CD4-positive, alpha-beta T cell (primary cell): Measurements from ENCODE around the gene CPNE1. TPM values are rescaled to one million over a fixed set of nuclear protein-coding genes. Genes with fewer than 3 reads are reported as not detected.

Experiments used
- ATAC-seq: fragments of 200-7000 bp; cut with Tn5 transposase; one replicate; pipeline ENCODE4 v1.10.0; 2022; ENCODE audit warnings: mild to moderate bottlenecking; ENCODE audit not compliant: poor library complexity
- CTCF ChIA-PET: fragments of 350-600 bp; sonication (Branson Sonifier 250); formaldehyde crosslinking; loops from one replicate; lab custom pipeline; 2021; ENCODE audit warnings: antibody characterized with exemption, inconsistent platforms; lab: Charles Lee
- POLR2A ChIA-PET: fragments of 350-600 bp; sonication (Branson Sonifier 250); formaldehyde crosslinking; loops from one replicate; lab custom pipeline; 2021; ENCODE audit warnings: antibody characterized with exemption, inconsistent platforms; lab: Charles Lee
- DNase-seq, 14 experiments: peaks; one replicate each; pipeline ENCODE4 v3.0.0-alpha.2; 2013 to 2020; ENCODE audit warnings: mixed read lengths in 2 of 14
- H3K27ac ChIP-seq, 2 donors: one replicate each; pipeline versions ENCODE4 v1.5.1 to v1.7.0; 2013; ENCODE audit warnings: low read length in 2 of 2, low read depth in 1 of 2, mild to moderate bottlenecking in 1 of 2
- H3K27me3 ChIP-seq, 2 experiments: 1 replicate in 1 of 2; 2 replicates in 1 of 2; pipeline versions ENCODE4 v1.6.1 to v1.7.0; 2013; ENCODE audit warnings: low read length in 2 of 2, control low read depth in 1 of 2, mild to moderate bottlenecking in 1 of 2, moderate library complexity in 1 of 2; ENCODE audit not compliant: insufficient read depth in 2 of 2, control insufficient read depth in 1 of 2
- H3K36me3 ChIP-seq: one replicate; pipeline ENCODE4 v1.6.1; 2013; ENCODE audit warnings: low read length, control low read depth; ENCODE audit not compliant: insufficient read depth
- H3K4me1 ChIP-seq: one replicate; pipeline ENCODE4 v1.6.1; 2013; ENCODE audit warnings: low read length, control low read depth; ENCODE audit not compliant: insufficient read depth
- H3K4me3 ChIP-seq: one replicate; pipeline ENCODE4 v1.5.1; 2013; ENCODE audit warnings: mild to moderate bottlenecking, low read length, moderate library complexity
- H3K9me3 ChIP-seq, 2 experiments: 1 replicate in 1 of 2; 2 replicates in 1 of 2; pipeline versions ENCODE4 v1.6.1 to v1.7.0; 2013; ENCODE audit warnings: low read length in 2 of 2, mild to moderate bottlenecking in 2 of 2, control low read depth in 1 of 2, moderate library complexity in 1 of 2; ENCODE audit not compliant: control insufficient read depth in 1 of 2, insufficient read depth in 1 of 2
- H3K27ac Mint-ChIP-seq: one replicate; pipeline ENCODE4 v1.8.0; 2020; ENCODE audit warnings: mixed read lengths
- H3K27me3 Mint-ChIP-seq: one replicate; pipeline ENCODE4 v1.8.0; 2021; ENCODE audit warnings: mixed read lengths
- H3K36me3 Mint-ChIP-seq: one replicate; pipeline ENCODE4 v1.8.0; 2021; ENCODE audit warnings: low read depth, mixed read lengths
- H3K4me1 Mint-ChIP-seq: one replicate; pipeline ENCODE4 v1.8.0; 2021; ENCODE audit warnings: low read depth, mixed read lengths
- H3K4me3 Mint-ChIP-seq: one replicate; pipeline ENCODE4 v1.8.0; 2020; ENCODE audit warnings: mild to moderate bottlenecking, mixed read lengths
- H3K9me3 Mint-ChIP-seq: one replicate; pipeline ENCODE4 v1.8.0; 2020; ENCODE audit warnings: mixed read lengths
- intact Hi-C, 2 experiments: fragments of 100-400 bp; cut with DNase I in 1 of 2; cut with micrococcal nuclease in 1 of 2; formaldehyde crosslinking; loops; one replicate each; pipeline versions ENCODE4 v1.15.1 to v1.9.0; 2023 to 2025; cut with DNase I, micrococcal nuclease
- total RNA-seq, 174 experiments: library from RNA in 2 of 174; stranded (reverse) in 2 of 174; gene quantifications; one replicate each; pipeline ENCODE4 v1.2.3 and lab custom pipeline; 2021 to 2026
- TF ChIP-seq, protein P1 (sequence below): fragments of 200-600 bp; IDR thresholded peaks from one replicate; pipeline ENCODE4 v1.8.0; 2022; ENCODE audit warnings: antibody characterized with exemption, mild to moderate bottlenecking

CPNE1 gene
- total RNA-seq, 2 experiments from 2014 or later, result 146 to 153 TPM

DNA sequence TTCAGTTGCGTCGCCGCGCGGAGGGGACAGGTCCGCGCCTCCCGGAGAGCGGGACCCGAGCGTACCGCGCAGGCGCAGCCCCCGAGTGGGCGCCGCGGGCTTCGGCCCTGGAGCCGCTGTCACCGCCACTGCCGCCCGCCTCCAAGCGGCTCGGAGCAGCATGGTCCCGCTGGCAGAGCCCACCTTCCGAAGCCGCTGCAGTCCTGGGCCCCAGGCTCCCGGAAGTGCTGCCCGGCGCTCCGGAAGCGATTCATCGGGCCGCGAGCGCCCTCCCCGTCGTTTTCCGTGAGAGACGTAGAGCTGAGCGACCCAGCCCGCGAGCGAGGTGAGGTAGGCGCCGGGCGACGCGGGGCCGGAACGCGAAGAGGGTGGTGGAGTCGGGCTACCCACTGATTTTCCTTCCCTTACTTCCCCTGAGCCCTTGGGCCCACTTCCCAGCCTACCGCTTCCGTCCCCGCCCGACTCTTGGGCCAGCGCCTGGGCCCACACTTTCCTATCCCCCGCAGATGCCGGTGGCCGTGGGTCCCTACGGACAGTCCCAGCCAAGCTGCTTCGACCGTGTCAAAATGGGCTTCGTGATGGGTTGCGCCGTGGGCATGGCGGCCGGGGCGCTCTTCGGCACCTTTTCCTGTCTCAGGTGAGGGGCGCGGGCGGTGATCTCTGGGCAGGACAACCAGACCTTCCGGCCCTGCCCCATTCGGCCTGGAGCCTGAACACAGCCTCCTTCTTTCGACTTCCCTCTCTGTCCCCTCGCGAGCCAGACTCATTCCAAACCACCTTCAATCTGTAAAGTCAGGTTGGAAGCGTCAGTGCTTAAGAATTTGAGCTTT is 34.6 kb upstream of the CPNE1 start, which contains the start of the genes NFS1 and ROMO1:
TSS of gene NFS1 (minus strand) at position 226 of the 830 bp plus-strand sequence. CDS start at position 162, 64 bp downstream.
TSS of gene ROMO1 (plus strand) at position 279 of the 830 bp plus-strand sequence. CDS start at position 507, 228 bp downstream.
- intact Hi-C loops, result loop anchor here (2.0 to 10.0 kb wide), 8 partner anchors 35 to 255 kb away; partner anchors contain the start of genes CPNE1 (in 2 of the 2), RBM12 (in 2 of the 2), SCAND1 (in 1 of the 2) and SPAG4 (in 1 of the 2)
- H3K4me1 ChIP-seq, result peaks cover 23% of the 10 kb centered on the region
- Mint-ChIP-seq H3K27me3 (no peaks in the 10 kb centered on the region), H3K4me1 (peaks cover 52% of the 10 kb centered on the region), H3K36me3 (peaks cover 77% of the 10 kb centered on the region), H3K4me3 (peak within 1 kb of the TSS; percentile 95), H3K9me3 (no peaks in the 10 kb centered on the region), H3K27ac (peak within 1 kb of the TSS; percentile 84)
- peaks cover 39% of the 10 kb centered on the region for H3K36me3 ChIP-seq
- H3K9me3 ChIP-seq, result no peaks in the 10 kb centered on the region
- TF ChIP-seq, protein P1, sequence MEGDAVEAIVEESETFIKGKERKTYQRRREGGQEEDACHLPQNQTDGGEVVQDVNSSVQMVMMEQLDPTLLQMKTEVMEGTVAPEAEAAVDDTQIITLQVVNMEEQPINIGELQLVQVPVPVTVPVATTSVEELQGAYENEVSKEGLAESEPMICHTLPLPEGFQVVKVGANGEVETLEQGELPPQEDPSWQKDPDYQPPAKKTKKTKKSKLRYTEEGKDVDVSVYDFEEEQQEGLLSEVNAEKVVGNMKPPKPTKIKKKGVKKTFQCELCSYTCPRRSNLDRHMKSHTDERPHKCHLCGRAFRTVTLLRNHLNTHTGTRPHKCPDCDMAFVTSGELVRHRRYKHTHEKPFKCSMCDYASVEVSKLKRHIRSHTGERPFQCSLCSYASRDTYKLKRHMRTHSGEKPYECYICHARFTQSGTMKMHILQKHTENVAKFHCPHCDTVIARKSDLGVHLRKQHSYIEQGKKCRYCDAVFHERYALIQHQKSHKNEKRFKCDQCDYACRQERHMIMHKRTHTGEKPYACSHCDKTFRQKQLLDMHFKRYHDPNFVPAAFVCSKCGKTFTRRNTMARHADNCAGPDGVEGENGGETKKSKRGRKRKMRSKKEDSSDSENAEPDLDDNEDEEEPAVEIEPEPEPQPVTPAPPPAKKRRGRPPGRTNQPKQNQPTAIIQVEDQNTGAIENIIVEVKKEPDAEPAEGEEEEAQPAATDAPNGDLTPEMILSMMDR, result peak; percentile 11
- H3K27me3 ChIP-seq, result no peaks in the 10 kb centered on the region
- ATAC-seq (peak; percentile 89), DNase-seq (peak; percentile 77 to 94 (median 82))
- H3K27ac ChIP-seq, result peak within 1 kb of the TSS; percentile 93 to 97
- POLR2A ChIA-PET, result interaction anchor here (0.5 to 7.8 kb wide), 20 partner anchors 9 to 255 kb away, joined by 3 to 125 read pairs (median 8); partner anchors contain the start of genes CPNE1, PHF20, RBM12 and RBM39
- H3K4me3 ChIP-seq, result peak within 1 kb of the TSS; percentile 95
- CTCF ChIA-PET, result interaction anchor here (0.8 to 1.7 kb wide), 9 partner anchors 9 to 185 kb away, joined by 3 to 8 read pairs (median 3); no protein-coding TSS in a partner anchor

DNA sequence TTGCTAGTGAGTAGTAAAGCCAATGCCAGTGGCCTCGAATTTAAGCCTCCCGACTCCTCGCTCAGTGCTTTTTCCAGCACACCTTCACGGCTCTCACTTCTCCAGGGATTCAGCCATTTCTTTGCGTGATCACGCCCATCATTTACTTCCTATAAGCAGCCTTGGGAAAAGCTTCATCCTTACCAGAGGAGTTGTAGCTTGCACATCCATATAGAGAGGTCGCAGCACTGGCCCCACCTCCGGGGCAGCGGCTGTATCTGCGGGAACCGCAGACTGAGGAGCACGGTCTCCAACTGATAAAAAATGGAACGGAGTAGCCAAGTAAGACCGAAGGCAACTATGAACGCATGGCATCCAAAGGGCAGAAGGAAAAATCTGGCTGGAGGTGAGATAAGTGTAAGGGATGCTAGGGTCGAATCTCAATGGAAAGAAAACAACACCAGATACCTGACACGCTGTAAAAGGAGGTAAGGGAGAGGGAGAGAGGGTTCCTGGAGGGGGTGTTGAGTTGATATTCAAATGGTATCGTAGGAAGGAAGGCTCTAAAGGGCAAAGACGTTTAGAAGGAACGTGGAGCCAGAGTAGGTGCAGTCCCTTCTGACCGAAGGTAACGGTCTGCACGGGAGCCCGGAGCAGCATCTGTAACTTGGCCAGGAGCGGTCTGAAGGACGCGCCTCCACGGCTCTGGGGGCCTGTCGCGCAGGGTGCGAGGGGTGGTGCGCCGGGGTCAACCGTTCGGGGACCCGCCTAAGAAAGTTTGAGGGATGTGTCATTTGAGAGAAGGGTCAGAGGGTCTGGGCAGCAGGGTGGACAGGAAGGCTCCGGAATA is 33.8 kb upstream of the CPNE1 start:
- Mint-ChIP-seq H3K4me1 (peaks cover 51% of the 10 kb centered on the region), H3K4me3 (peak overlapping the region; percentile 95), H3K27me3 (no peaks in the 10 kb centered on the region), H3K27ac (peak overlapping the region; percentile 84), H3K9me3 (no peaks in the 10 kb centered on the region), H3K36me3 (peaks cover 70% of the 10 kb centered on the region)
- ChIA-PET POLR2A (interaction anchor here (1.0 to 7.8 kb wide), 13 partner anchors 12 to 256 kb away, joined by 3 to 125 read pairs (median 10); partner anchors contain the start of genes CPNE1, PHF20, RBM12 and RBM39), CTCF (interaction anchor here (0.8 to 1.4 kb wide), 5 partner anchors 9 to 186 kb away, joined by 3 to 5 read pairs (median 3); no protein-coding TSS in a partner anchor)
- H3K27me3 ChIP-seq, result no peaks in the 10 kb centered on the region
- TF ChIP-seq, protein P1, result no peak
- peaks cover 23% of the 10 kb centered on the region for H3K4me1 ChIP-seq
- DNase-seq, result peak in 2 of 14 experiments; percentile 6 to 44
- peak overlapping the region; percentile 95 for H3K4me3 ChIP-seq
- no peaks in the 10 kb centered on the region for H3K9me3 ChIP-seq
- peak; percentile 15 for ATAC-seq
- H3K27ac ChIP-seq, result peak overlapping the region; percentile 65 to 93
- peaks cover 38% of the 10 kb centered on the region for H3K36me3 ChIP-seq
- intact Hi-C loops, result loop anchor here (2.0 to 10.0 kb wide), 8 partner anchors 34 to 256 kb away; partner anchors contain the start of genes CPNE1 (in 2 of the 2), RBM12 (in 2 of the 2), SCAND1 (in 1 of the 2) and SPAG4 (in 1 of the 2)
